GM19025 (cell line): ENCODE results near the gene ODF2.
"Not testable (repeated sequence)": the region's sequence is repeated elsewhere in the genome, so short reads cannot be mapped to it uniquely, and the experiment has no call there.

Experiments
- ATAC-seq: cut with Tn5 transposase; IDR thresholded peaks from one replicate; pipeline ENCODE4 v1.9.1; 2021; ENCODE audit warnings: mild to moderate bottlenecking, low read depth, moderate library complexity; ENCODE audit not compliant: unreplicated experiment

Gene ODF2

GRCh38 chr9:128479262-128479661 lies 23.5 kb downstream of the ODF2 start:
- ATAC-seq, result no peak

- ATAC-seq, result no peak
Measured at GRCh38 chr9:128481561-128481960, 25.8 kb downstream of the ODF2 start.

- ATAC-seq, result no peak
Measured at GRCh38 chr9:128482186-128482585, 26.4 kb downstream of the ODF2 start.

- no peak for ATAC-seq
Measured at GRCh38 chr9:128484686-128485413, 29.0 kb downstream of the ODF2 start.

- ATAC-seq, result no peak
Measured at GRCh38 chr9:128485414-128485855, 29.6 kb downstream of the ODF2 start.

- ATAC-seq, result no peak
Measured at GRCh38 chr9:128486201-128486600, 30.4 kb downstream of the ODF2 start.

GRCh38 chr9:128493424-128493823 lies 37.6 kb downstream of the ODF2 start:
- no peak for ATAC-seq

- no peak for ATAC-seq
Measured at GRCh38 chr9:128494108-128494745, 38.4 kb downstream of the ODF2 start.

GRCh38 chr9:128494746-128495129 lies 38.9 kb downstream of the ODF2 start:
- no peak for ATAC-seq

GRCh38 chr9:128495296-128495695 lies 39.5 kb downstream of the ODF2 start:
- ATAC-seq, result no peak

- no peak for ATAC-seq
Measured at GRCh38 chr9:128495804-128496417, 40.1 kb downstream of the ODF2 start.

GRCh38 chr9:128497824-128498610 lies 42.2 kb downstream of the ODF2 start:
- ATAC-seq, result no peak

- ATAC-seq, result no peak
Measured at GRCh38 chr9:128498911-128499310, 43.1 kb downstream of the ODF2 start.

GRCh38 chr9:128499920-128500319 lies 44.1 kb downstream of the ODF2 start:
- ATAC-seq, result no peak

GRCh38 chr9:128503415-128503825 lies 47.6 kb downstream of the ODF2 start:
- ATAC-seq, result not testable (repeated sequence)

GRCh38 chr9:128503870-128504269 lies 48.1 kb downstream of the ODF2 start:
- no peak for ATAC-seq

- ATAC-seq, result peak; percentile 83
Measured at GRCh38 chr9:128504485-128505413, 48.9 kb downstream of the ODF2 start, which contains the start of gene GLE1. TSS of gene GLE1 (plus strand) at chr9:128504719. CDS start at chr9:128504806, 87 bp downstream.

GRCh38 chr9:128505414-128505765 lies 49.6 kb downstream of the ODF2 start:
- no peak for ATAC-seq

GRCh38 chr9:128505906-128506305 lies 50.1 kb downstream of the ODF2 start:
- ATAC-seq, result not testable (repeated sequence)

- no peak for ATAC-seq
Measured at GRCh38 chr9:128512820-128513219, 57.0 kb downstream of the ODF2 start.
